HepG2 (cell line): ENCODE measurements around the gene ARFIP1. TPM values are rescaled to one million over a fixed set of nuclear protein-coding genes. Genes with fewer than 3 reads are reported as not detected.
A peak's percentile ranks its signal among the peaks of the same experiment; 100 is the strongest.

Experiments
- ATAC-seq: fragments of 200-7000 bp; cut with Tn5 transposase; 3 replicates; pipeline ENCODE4 v1.9.1; 2020; ENCODE audit warnings: mild to moderate bottlenecking, moderate library complexity
- BruUV-seq: library from RNA; stranded (reverse); fragments of 400-500 nt; replicated peaks from 2 replicates; lab custom pipeline; 2021; lab: Mats Ljungman, UMichigan
- CTCF ChIA-PET: fragments of 300-600 bp; formaldehyde crosslinking; extraction: SDS; loops from one replicate; lab custom pipeline; 2021; ENCODE audit warnings: low total read pairs, inconsistent platforms, low intra/inter-chr PET ratio; lab: Yijun Ruan, JAX
- POLR2A ChIA-PET: fragments of 350-600 bp; sonication (Branson Sonifier 250); formaldehyde crosslinking; loops from one replicate; lab custom pipeline; 2020; ENCODE audit warnings: antibody characterized with exemption, inconsistent platforms; lab: Yijun Ruan, JAX
- DNase-seq: peaks from one replicate; pipeline ENCODE4 v3.0.0-alpha.2; 2015; ENCODE audit warnings: low spot score
- FAIRE-seq: peaks from 3 replicates; lab custom pipeline; 2011; peaks lifted over from hg19 to GRCh38; lab: Jason Lieb, UNC
- H2AFZ ChIP-seq: one replicate; pipeline ENCODE4 v1.6.1; 2011; ENCODE audit warnings: low read length, inconsistent platforms
- H3K27ac ChIP-seq: fragments of 300-600 bp; 3 replicates; pipeline ENCODE4 v1.8.0; 2011; ENCODE audit warnings: mixed run types, mild to moderate bottlenecking, mixed read lengths, low read length, inconsistent platforms; ENCODE audit not compliant: insufficient read depth; ENCODE audit errors: extremely low read length
- H3K27me3 ChIP-seq, 2 experiments: fragments of 200-600 bp in 1 of 2; 2 replicates in 1 of 2; 3 replicates in 1 of 2; pipeline versions ENCODE4 v1.6.0 to v1.8.0; 2011; ENCODE audit warnings: low read length in 2 of 2, mild to moderate bottlenecking in 2 of 2, moderate library complexity in 2 of 2, inconsistent platforms in 1 of 2; ENCODE audit not compliant: insufficient read depth in 2 of 2, control insufficient read depth in 1 of 2
- H3K36me3 ChIP-seq, 2 experiments: fragments of 200-600 bp in 1 of 2; replicated peaks in 1 of 2; 2 replicates in 1 of 2; 3 replicates in 1 of 2; pipeline versions ENCODE4 v1.5.1 to v1.8.0; 2011; ENCODE audit warnings: low read length in 2 of 2, inconsistent platforms in 1 of 2; ENCODE audit not compliant: insufficient read depth in 2 of 2, control insufficient read depth in 1 of 2
- H3K4me1 ChIP-seq: 2 replicates; pipeline ENCODE4 v1.5.1; 2012; ENCODE audit warnings: low read length, inconsistent platforms; ENCODE audit not compliant: insufficient read depth
- H3K4me2 ChIP-seq: 2 replicates; pipeline ENCODE4 v1.6.0; 2011; ENCODE audit warnings: low read depth, low read length, inconsistent platforms
- H3K4me3 ChIP-seq, 3 experiments: fragments of 200-600 bp in 1 of 3; sonication (generic), shearing (Covaris generic) in 1 of 3; replicated peaks in 1 of 3; 2 replicates each; pipeline ENCODE4 v1.5.1; 2011 to 2016; ENCODE audit warnings: low read length in 3 of 3, inconsistent platforms in 2 of 3, low read depth in 2 of 3, mild to moderate bottlenecking in 2 of 3, control low read depth in 1 of 3, mixed read lengths in 1 of 3; ENCODE audit not compliant: insufficient read depth in 1 of 3
- H3K79me2 ChIP-seq: one replicate; pipeline ENCODE4 v1.6.1; 2011; ENCODE audit warnings: low read length, inconsistent platforms; ENCODE audit not compliant: insufficient read depth
- H3K9ac ChIP-seq: 2 replicates; pipeline ENCODE4 v1.6.0; 2011; ENCODE audit warnings: mild to moderate bottlenecking, low read depth, low read length, inconsistent platforms; ENCODE audit not compliant: insufficient read depth
- H3K9me3 ChIP-seq: 2 replicates; pipeline ENCODE4 v1.5.1; 2012; ENCODE audit warnings: mild to moderate bottlenecking, low read length
- H4K20me1 ChIP-seq: 2 replicates; pipeline ENCODE4 v1.6.0; 2011; ENCODE audit warnings: inconsistent platforms, mild to moderate bottlenecking, low read length, moderate library complexity; ENCODE audit not compliant: insufficient read depth
- ATF7-NPFF ChIP-seq: sonication (generic); formaldehyde crosslinking; IDR thresholded peaks from 2 replicates; pipeline ENCODE4 v1.8.1; 2023; ENCODE audit warnings: mild to moderate bottlenecking, low read depth, missing genetic modification reagents, moderate library complexity
- ELK4 ChIP-seq: sonication (generic); formaldehyde crosslinking; IDR thresholded peaks from 2 replicates; pipeline ENCODE4 v1.9.0; 2021; ENCODE audit warnings: missing genetic modification reagents, borderline replicate concordance
- KLF6 ChIP-seq: IDR thresholded peaks from 2 replicates; pipeline ENCODE4 v1.8.0; 2016; ENCODE audit warnings: missing biosample characterization, missing genetic modification reagents
- NCOA2 ChIP-seq: sonication (generic); formaldehyde crosslinking; IDR thresholded peaks from 2 replicates; pipeline ENCODE4 v1.8.0; 2022; ENCODE audit warnings: inconsistent platforms
- RARA ChIP-seq: IDR thresholded peaks from 2 replicates; pipeline ENCODE4 v1.6.1; 2016; ENCODE audit warnings: missing genetic modification reagents, missing compliant biosample characterization
- ZFP90 ChIP-seq: sonication (generic); formaldehyde crosslinking; IDR thresholded peaks from 2 replicates; pipeline ENCODE4 v1.8.0; 2022; ENCODE audit warnings: missing genetic modification reagents, mild to moderate bottlenecking, inconsistent platforms, borderline replicate concordance
- ZNF263 ChIP-seq: sonication (generic); formaldehyde crosslinking; IDR thresholded peaks from 2 replicates; pipeline ENCODE4 v1.4.0; 2020; ENCODE audit warnings: missing genetic modification reagents
- ZNF274 ChIP-seq: sonication (generic); formaldehyde crosslinking; IDR thresholded peaks from 2 replicates; pipeline ENCODE4 v1.5.1; 2020; ENCODE audit warnings: mild to moderate bottlenecking, missing genetic modification reagents
- ZNF33A ChIP-seq: sonication (generic); formaldehyde crosslinking; IDR thresholded peaks from 2 replicates; pipeline ENCODE4 v1.5.1; 2020; ENCODE audit warnings: missing genetic modification reagents, mild to moderate bottlenecking, moderate library complexity, borderline replicate concordance
- ZNF362 ChIP-seq: sonication (generic); formaldehyde crosslinking; IDR thresholded peaks from 2 replicates; pipeline ENCODE4 v1.4.0; 2020; ENCODE audit warnings: missing genetic modification reagents, mild to moderate bottlenecking, borderline replicate concordance
- ZNF589 ChIP-seq: sonication (generic); formaldehyde crosslinking; conservative IDR thresholded peaks from 2 replicates; pipeline ENCODE4 v1.8.0; 2022; ENCODE audit warnings: mild to moderate bottlenecking, moderate library complexity, missing genetic modification reagents
- ZNF704 ChIP-seq: sonication (generic); formaldehyde crosslinking; IDR thresholded peaks from 2 replicates; pipeline ENCODE4 v1.8.1; 2023; ENCODE audit warnings: mild to moderate bottlenecking, inconsistent platforms, moderate library complexity, missing genetic modification reagents, borderline replicate concordance
- WGBS: methylation state at CpG from one replicate; pipeline ENCODE4 v1.1.6; 2017; ENCODE audit warnings: low lambda C conversion rate; 5-methylcytosine and 5-hydroxymethylcytosine counted together
- in situ Hi-C: cut with HindIII; loops from 2 replicates; pipeline ENCODE4 v1.10.0; 2017; ENCODE audit warnings: low pct_unique_long_range_greater_than_20kb; ENCODE audit not compliant: extremely low pct_ligation_motif_present
- intact Hi-C: fragments of 100-400 bp; cut with micrococcal nuclease; formaldehyde crosslinking; loops from one replicate; pipeline ENCODE4 v1.10.0; 2022; ENCODE audit not compliant: unreplicated experiment
- polyA plus RNA-seq, 8 experiments: library from polyadenylated mRNA; depleted of rRNA in 3 of 8; stranded (reverse) in 7 of 8; unstranded in 1 of 8; fragments of >200 nt; fragmentation: Illumina TruSeq in 4 of 8; extraction: Trizol in 4 of 8; gene quantifications; 2 replicates each; pipeline versions ENCODE4 v1.2.1 to v1.2.3, GENCODE V29; 2011 to 2016; ENCODE audit warnings: low read depth in 4 of 8, missing spikeins in 1 of 8, mixed read lengths in 1 of 8; ENCODE audit not compliant: insufficient read depth in 1 of 8
- total RNA-seq, 5 experiments: library from RNA; depleted of rRNA; stranded (reverse); fragments of >200 nt; fragmentation: Illumina TruSeq; extraction: Trizol; gene quantifications; 2 replicates each; pipeline ENCODE4 v1.2.3, GENCODE V29; 2016; ENCODE audit warnings: low read depth in 1 of 5

Gene ARFIP1
- total and polyA plus RNA-seq, 2 of the 13 experiments (the other 11 are each of a cell fraction or from before 2014, with no cell fraction given) = 9.9 to 27.7 TPM

- CTCF ChIA-PET = no interaction called here
- Histone ChIP-seq H3K27ac (no peak overlapping the region), H3K4me2 (no peak overlapping the region), H3K4me3 (no peak overlapping the region), H3K9me3 (no peaks in the 10 kb centered on the region), H4K20me1 (peaks cover 10% of the 10 kb centered on the region), H3K79me2 (peaks cover 34% of the 10 kb centered on the region), H3K36me3 (no peaks in the 10 kb centered on the region; a peak in 1 of 5 replicates), H2AFZ (no peak overlapping the region), H3K4me1 (peaks cover 57% of the 10 kb centered on the region), H3K27me3 (no peaks in the 10 kb centered on the region), H3K9ac (no peak overlapping the region)
- in situ Hi-C loops (no loop called here), intact Hi-C loops (no loop called here)
- WGBS = 78% methylated on average over 3 of the region's 3 CpGs
- no peak for TF ChIP-seq ATF7-NPFF
- TF ChIP-seq ZNF33A (CRISPR knock-in tag) = no peak
- 0 out of 2 replicates have a peak, but pooled peaks have one; percentile 20 for TF ChIP-seq ZNF362 (CRISPR knock-in tag)
- TF ChIP-seq ZFP90 = peak; percentile 83; the same call in 1 of the 2 replicates
- TF ChIP-seq ZNF263 (CRISPR knock-in tag) = peak; percentile 69; the same call in 1 of the 2 replicates
- POLR2A ChIA-PET = no interaction called here
- ATAC-seq (peak; percentile 53; the same call in 1 of the 3 replicates), DNase-seq (peak; percentile 34), FAIRE-seq (no peak)
- no TSS peak for BruUV-seq
Observed at GRCh38 chr4:152806501-152807125, 26.9 kb downstream of the ARFIP1 start.

- FAIRE-seq (no peak), DNase-seq (no peak), ATAC-seq (no peak)
- no peak for TF ChIP-seq NCOA2
- no peak for TF ChIP-seq ZNF704 (CRISPR knock-in tag)
- TF ChIP-seq ZNF274 (CRISPR knock-in tag) = no peak
- TF ChIP-seq ZNF589 = no peak
- TF ChIP-seq RARA (CRISPR knock-in tag) = no peak
- TF ChIP-seq ELK4 (CRISPR knock-in tag) = no peak
- TF ChIP-seq KLF6 = no peak
- intact Hi-C loops (no loop called here), in situ Hi-C loops (no loop called here)
- Histone ChIP-seq H2AFZ (no peak overlapping the region), H3K9ac (no peak overlapping the region), H3K4me2 (no peak overlapping the region), H3K4me1 (peaks cover 65% of the 10 kb centered on the region), H3K27ac (no peak overlapping the region), H3K27me3 (no peaks in the 10 kb centered on the region), H3K4me3 (no peak overlapping the region), H4K20me1 (peaks cover 10% of the 10 kb centered on the region), H3K79me2 (peaks cover 39% of the 10 kb centered on the region), H3K36me3 (no peaks in the 10 kb centered on the region; a peak in 1 of 5 replicates), H3K9me3 (no peaks in the 10 kb centered on the region)
- ChIA-PET CTCF (no interaction called here), POLR2A (no interaction called here)
- BruUV-seq = no TSS peak
- 94% methylated on average over 3 of the region's 3 CpGs for WGBS
Observed at GRCh38 chr4:152807294-152807829, 27.6 kb downstream of the ARFIP1 start.
